Iris pigment epithelial cell (primary cell): ENCODE results near the gene KIAA0930.

ENCODE experiments used
- DNase-seq: peaks from one replicate; pipeline ENCODE4 v3.0.0-alpha.2; 2011; ENCODE audit warnings: low read depth

The KIAA0930 gene

GRCh38 chr22:45216133-45217003 is 24.3 kb downstream of the KIAA0930 start:
- DNase-seq, result peak; percentile 59

- peak; percentile 72 for DNase-seq
These were observed 27.5 kb downstream of the KIAA0930 start for GRCh38 chr22:45212992-45213751.

GRCh38 chr22:45212306-45212709 is 28.4 kb downstream of the KIAA0930 start:
- DNase-seq, result peak; percentile 85

- DNase-seq, result no peak
These were observed 28.8 kb downstream of the KIAA0930 start for GRCh38 chr22:45211848-45212247.

GRCh38 chr22:45211435-45211834 is 29.3 kb downstream of the KIAA0930 start:
- DNase-seq, result no peak

- DNase-seq, result peak; percentile 28
These were observed 29.7 kb downstream of the KIAA0930 start for GRCh38 chr22:45210991-45211390.

- DNase-seq, result no peak
These were observed 30.1 kb downstream of the KIAA0930 start for GRCh38 chr22:45210577-45210976.

GRCh38 chr22:45210174-45210573 is 30.5 kb downstream of the KIAA0930 start:
- DNase-seq, result no peak

GRCh38 chr22:45208993-45209838 is 31.5 kb downstream of the KIAA0930 start:
- peak; percentile 88 for DNase-seq

GRCh38 chr22:45208696-45208992 is 32.0 kb downstream of the KIAA0930 start:
- no peak for DNase-seq

GRCh38 chr22:45207981-45208664 is 32.6 kb downstream of the KIAA0930 start:
- peak; percentile 76 for DNase-seq

GRCh38 chr22:45207533-45207932 is 33.2 kb downstream of the KIAA0930 start:
- no peak for DNase-seq

GRCh38 chr22:45206233-45206632 is 34.5 kb downstream of the KIAA0930 start:
- DNase-seq, result no peak

GRCh38 chr22:45205276-45205925 is 35.3 kb downstream of the KIAA0930 start:
- DNase-seq, result no peak

- DNase-seq, result no peak
These were observed 35.9 kb downstream of the KIAA0930 start for GRCh38 chr22:45204819-45205218.

- DNase-seq, result no peak
These were observed 36.5 kb downstream of the KIAA0930 start for GRCh38 chr22:45204241-45204640.

GRCh38 chr22:45203150-45203951 is 37.3 kb downstream of the KIAA0930 start:
- no peak for DNase-seq

GRCh38 chr22:45202333-45203149 is 38.2 kb downstream of the KIAA0930 start:
- no peak for DNase-seq

GRCh38 chr22:45201678-45202332 is 38.9 kb downstream of the KIAA0930 start:
- peak; percentile 99 for DNase-seq
